NT2/D1 (cell line): ENCODE measurements around the gene SLC27A1.

Source experiments
- SUZ12 ChIP-seq: IDR thresholded peaks from 2 replicates; pipeline ENCODE4 v1.6.1; 2011; ENCODE audit not compliant: insufficient read length, insufficient read depth; ENCODE audit errors: extremely low read depth
- YY1 ChIP-seq: IDR thresholded peaks from 2 replicates; pipeline ENCODE4 v1.6.1; 2011; ENCODE audit not compliant: insufficient read length, insufficient read depth

DNA sequence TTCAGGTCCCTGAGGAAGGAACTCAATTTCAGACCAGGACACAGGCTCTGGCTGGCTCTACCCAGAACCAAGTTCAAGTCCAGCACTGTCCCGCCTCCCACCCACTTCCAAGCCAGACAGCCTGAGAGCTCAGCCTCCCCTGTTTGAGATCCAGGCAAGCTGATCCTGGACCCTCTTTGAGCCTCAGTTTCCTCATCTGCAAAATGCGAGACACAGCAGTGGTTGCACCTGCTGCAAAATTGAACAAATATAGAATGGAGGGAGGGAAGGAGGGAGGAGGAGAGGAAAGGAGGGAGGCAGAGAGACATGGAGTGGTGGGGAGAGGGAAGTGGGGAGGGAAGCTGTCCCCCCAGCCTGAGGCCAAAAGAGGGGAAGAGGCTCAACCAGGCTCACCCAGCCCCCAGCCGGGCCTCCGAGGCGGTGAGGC lies 22.6 kb upstream of the SLC27A1 start:
- TF ChIP-seq SUZ12, result no peak
- TF ChIP-seq YY1, result no peak
